ENCODE results near the gene RAB42.
"Not testable (repeated sequence)": the region's sequence is repeated elsewhere in the genome, so short reads cannot be mapped to it uniquely, and the experiment has no call there.

The RAB42 gene

GRCh38 chr1:28582248-28582615 lies 9.8 kb upstream of the RAB42 start:
- Histone ChIP-seq H3K9ac (ENCODE audit: low read length) (peak overlapping the region; percentile 99), H3K9me2 (replicated peaks; ENCODE audit: insufficient read depth, low read length) (no peaks in the 10 kb centered on the region), H2AFZ (ENCODE audit: low read depth, low read length, severe bottlenecking) (peak overlapping the region; percentile 73), H3K27me3 (ENCODE audit: low read length) (no peaks in the 10 kb centered on the region), H3K27ac (ENCODE audit: low read depth, low read length) (peak overlapping the region; percentile 92), H3K36me3 (ENCODE audit: low read length) (peaks cover 28% of the 10 kb centered on the region), H3K9me3 (ENCODE audit: insufficient read depth, low read length) (no peaks in the 10 kb centered on the region), H3K4me3 (ENCODE audit: insufficient read depth, low read length, poor library complexity, severe bottlenecking) (peak overlapping the region; percentile 98), H4K20me1 (ENCODE audit: low read depth, low read length) (peaks cover 11% of the 10 kb centered on the region; the same call in 1 of the 2 replicates), H3F3A (ENCODE audit: insufficient read depth) (peaks cover 54% of the 10 kb centered on the region), H3K4me2 (ENCODE audit: low read depth, low read length, poor library complexity, severe bottlenecking) (peak overlapping the region; percentile 86), H3K79me2 (ENCODE audit: insufficient read depth, low read length) (peaks cover 23% of the 10 kb centered on the region)
- TF ChIP-seq, protein P1, sequence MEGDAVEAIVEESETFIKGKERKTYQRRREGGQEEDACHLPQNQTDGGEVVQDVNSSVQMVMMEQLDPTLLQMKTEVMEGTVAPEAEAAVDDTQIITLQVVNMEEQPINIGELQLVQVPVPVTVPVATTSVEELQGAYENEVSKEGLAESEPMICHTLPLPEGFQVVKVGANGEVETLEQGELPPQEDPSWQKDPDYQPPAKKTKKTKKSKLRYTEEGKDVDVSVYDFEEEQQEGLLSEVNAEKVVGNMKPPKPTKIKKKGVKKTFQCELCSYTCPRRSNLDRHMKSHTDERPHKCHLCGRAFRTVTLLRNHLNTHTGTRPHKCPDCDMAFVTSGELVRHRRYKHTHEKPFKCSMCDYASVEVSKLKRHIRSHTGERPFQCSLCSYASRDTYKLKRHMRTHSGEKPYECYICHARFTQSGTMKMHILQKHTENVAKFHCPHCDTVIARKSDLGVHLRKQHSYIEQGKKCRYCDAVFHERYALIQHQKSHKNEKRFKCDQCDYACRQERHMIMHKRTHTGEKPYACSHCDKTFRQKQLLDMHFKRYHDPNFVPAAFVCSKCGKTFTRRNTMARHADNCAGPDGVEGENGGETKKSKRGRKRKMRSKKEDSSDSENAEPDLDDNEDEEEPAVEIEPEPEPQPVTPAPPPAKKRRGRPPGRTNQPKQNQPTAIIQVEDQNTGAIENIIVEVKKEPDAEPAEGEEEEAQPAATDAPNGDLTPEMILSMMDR (IDR thresholded peaks at IDR 0.05; ENCODE audit: insufficient read depth, low read length, poor library complexity, severe bottlenecking) = no peak
- no peak for TF ChIP-seq EZH2phosphoT487 (conservative IDR thresholded peaks at IDR 0.05; ENCODE audit: low read length)

DNA sequence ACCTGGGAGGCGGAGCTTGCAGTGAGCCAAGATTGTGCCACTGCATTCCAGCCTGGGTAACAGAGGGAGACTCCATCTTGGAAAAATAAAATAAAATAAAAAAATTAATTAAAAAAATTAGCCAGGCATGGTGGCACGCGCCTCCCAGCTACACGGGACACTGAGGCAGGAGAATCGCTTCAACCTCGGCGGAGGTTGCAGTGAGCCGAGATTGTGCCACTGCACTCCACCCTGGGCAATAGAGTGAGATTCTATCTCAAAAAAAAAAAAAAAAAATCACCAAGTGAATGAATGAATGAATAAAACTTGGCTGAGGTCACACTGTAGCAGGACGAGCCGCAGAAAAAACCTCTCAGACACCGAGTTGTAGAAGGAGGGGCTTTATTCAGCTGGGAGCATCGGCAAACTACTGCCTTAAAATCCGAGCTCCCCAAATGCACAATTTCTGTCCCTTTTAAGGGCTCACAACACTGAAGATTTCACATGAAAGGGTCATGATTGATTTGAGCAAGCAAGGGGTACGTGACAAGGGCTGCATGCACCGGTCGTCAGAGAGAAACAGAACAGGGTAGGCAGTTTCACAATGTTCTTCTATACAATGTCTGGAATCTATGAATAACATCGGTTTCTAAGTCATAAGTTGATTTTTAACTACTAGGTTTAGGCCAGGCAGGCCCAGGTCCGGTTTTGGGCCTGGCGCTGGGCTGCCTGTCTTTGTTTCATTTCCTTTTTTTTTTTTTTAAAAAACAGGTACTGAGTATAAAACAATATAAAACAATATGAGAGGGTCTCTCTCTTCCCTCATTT lies 5.3 kb upstream of the RAB42 start:
- not testable (repeated sequence) for H3K4me3 ChIP-seq (ENCODE audit: insufficient read depth, low read length, poor library complexity, severe bottlenecking); H3K27me3 ChIP-seq (ENCODE audit: low read length); H3K79me2 ChIP-seq (ENCODE audit: insufficient read depth, low read length); H3K9me2 ChIP-seq (replicated peaks; ENCODE audit: insufficient read depth, low read length); H3K36me3 ChIP-seq (ENCODE audit: low read length); H3K9ac ChIP-seq (ENCODE audit: low read length); H3K9me3 ChIP-seq (ENCODE audit: insufficient read depth, low read length); H4K20me1 ChIP-seq (ENCODE audit: low read depth, low read length); H2AFZ ChIP-seq (ENCODE audit: low read depth, low read length, severe bottlenecking)
- peak overlapping the region; percentile 13 for H3K4me2 ChIP-seq (ENCODE audit: low read depth, low read length, poor library complexity, severe bottlenecking)
- peak overlapping the region; percentile 23; the same call in 1 of the 2 replicates for H3K27ac ChIP-seq (ENCODE audit: low read depth, low read length)
- H3F3A ChIP-seq (ENCODE audit: insufficient read depth) = peaks cover 12% of the 10 kb centered on the region; the same call in 1 of the 2 replicates

GRCh38 chr1:28592321-28593071 lies 431 bp downstream of the RAB42 start:
- H4K20me1 ChIP-seq (ENCODE audit: low read depth, low read length) = no peaks in the 10 kb centered on the region
- H3K9ac ChIP-seq (ENCODE audit: low read length) = no peak overlapping the region
- no peaks in the 10 kb centered on the region for H3K9me3 ChIP-seq (ENCODE audit: insufficient read depth, low read length)
- H3K27ac ChIP-seq (ENCODE audit: low read depth, low read length) = no peak overlapping the region
- H3K36me3 ChIP-seq (ENCODE audit: low read length) = no peaks in the 10 kb centered on the region
- TF ChIP-seq, protein P1 (IDR thresholded peaks at IDR 0.05; ENCODE audit: insufficient read depth, low read length, poor library complexity, severe bottlenecking) = no peak
- no peak for TF ChIP-seq EZH2phosphoT487 (conservative IDR thresholded peaks at IDR 0.05; ENCODE audit: low read length)
- H3K27me3 ChIP-seq (ENCODE audit: low read length) = no peaks in the 10 kb centered on the region
- H3K4me3 ChIP-seq (ENCODE audit: insufficient read depth, low read length, poor library complexity, severe bottlenecking) = no peak overlapping the region
- H3K4me2 ChIP-seq (ENCODE audit: low read depth, low read length, poor library complexity, severe bottlenecking) = peak overlapping the region; percentile 35
- no peaks in the 10 kb centered on the region for H3K9me2 ChIP-seq (replicated peaks; ENCODE audit: insufficient read depth, low read length)
- H2AFZ ChIP-seq (ENCODE audit: low read depth, low read length, severe bottlenecking) = no peak overlapping the region
- no peaks in the 10 kb centered on the region for H3F3A ChIP-seq (ENCODE audit: insufficient read depth)
- no peaks in the 10 kb centered on the region for H3K79me2 ChIP-seq (ENCODE audit: insufficient read depth, low read length)

GRCh38 chr1:28593988-28594356 lies 1.9 kb downstream of the RAB42 start:
- not testable (repeated sequence) for H3K9me3 ChIP-seq (ENCODE audit: insufficient read depth, low read length); H3F3A ChIP-seq (ENCODE audit: insufficient read depth); H4K20me1 ChIP-seq (ENCODE audit: low read depth, low read length); H3K9ac ChIP-seq (ENCODE audit: low read length); H3K79me2 ChIP-seq (ENCODE audit: insufficient read depth, low read length); H3K4me2 ChIP-seq (ENCODE audit: low read depth, low read length, poor library complexity, severe bottlenecking); H3K27me3 ChIP-seq (ENCODE audit: low read length); H3K27ac ChIP-seq (ENCODE audit: low read depth, low read length); H2AFZ ChIP-seq (ENCODE audit: low read depth, low read length, severe bottlenecking); H3K4me3 ChIP-seq (ENCODE audit: insufficient read depth, low read length, poor library complexity, severe bottlenecking); H3K9me2 ChIP-seq (replicated peaks; ENCODE audit: insufficient read depth, low read length); H3K36me3 ChIP-seq (ENCODE audit: low read length)

GRCh38 chr1:28594686-28595411 lies 2.8 kb downstream of the RAB42 start:
- not testable (repeated sequence) for H3K9ac ChIP-seq (ENCODE audit: low read length); H3K4me3 ChIP-seq (ENCODE audit: insufficient read depth, low read length, poor library complexity, severe bottlenecking); H3K27me3 ChIP-seq (ENCODE audit: low read length); H3K36me3 ChIP-seq (ENCODE audit: low read length); H3K9me3 ChIP-seq (ENCODE audit: insufficient read depth, low read length); H2AFZ ChIP-seq (ENCODE audit: low read depth, low read length, severe bottlenecking); H3K27ac ChIP-seq (ENCODE audit: low read depth, low read length); H3K9me2 ChIP-seq (replicated peaks; ENCODE audit: insufficient read depth, low read length); H3K79me2 ChIP-seq (ENCODE audit: insufficient read depth, low read length); H4K20me1 ChIP-seq (ENCODE audit: low read depth, low read length); H3F3A ChIP-seq (ENCODE audit: insufficient read depth); H3K4me2 ChIP-seq (ENCODE audit: low read depth, low read length, poor library complexity, severe bottlenecking)
